Measurements from ENCODE around the gene ZBTB38. TPM values are rescaled to one million over a fixed set of nuclear protein-coding genes. Genes with fewer than 3 reads are reported as not detected.

Gene ZBTB38, protein sequence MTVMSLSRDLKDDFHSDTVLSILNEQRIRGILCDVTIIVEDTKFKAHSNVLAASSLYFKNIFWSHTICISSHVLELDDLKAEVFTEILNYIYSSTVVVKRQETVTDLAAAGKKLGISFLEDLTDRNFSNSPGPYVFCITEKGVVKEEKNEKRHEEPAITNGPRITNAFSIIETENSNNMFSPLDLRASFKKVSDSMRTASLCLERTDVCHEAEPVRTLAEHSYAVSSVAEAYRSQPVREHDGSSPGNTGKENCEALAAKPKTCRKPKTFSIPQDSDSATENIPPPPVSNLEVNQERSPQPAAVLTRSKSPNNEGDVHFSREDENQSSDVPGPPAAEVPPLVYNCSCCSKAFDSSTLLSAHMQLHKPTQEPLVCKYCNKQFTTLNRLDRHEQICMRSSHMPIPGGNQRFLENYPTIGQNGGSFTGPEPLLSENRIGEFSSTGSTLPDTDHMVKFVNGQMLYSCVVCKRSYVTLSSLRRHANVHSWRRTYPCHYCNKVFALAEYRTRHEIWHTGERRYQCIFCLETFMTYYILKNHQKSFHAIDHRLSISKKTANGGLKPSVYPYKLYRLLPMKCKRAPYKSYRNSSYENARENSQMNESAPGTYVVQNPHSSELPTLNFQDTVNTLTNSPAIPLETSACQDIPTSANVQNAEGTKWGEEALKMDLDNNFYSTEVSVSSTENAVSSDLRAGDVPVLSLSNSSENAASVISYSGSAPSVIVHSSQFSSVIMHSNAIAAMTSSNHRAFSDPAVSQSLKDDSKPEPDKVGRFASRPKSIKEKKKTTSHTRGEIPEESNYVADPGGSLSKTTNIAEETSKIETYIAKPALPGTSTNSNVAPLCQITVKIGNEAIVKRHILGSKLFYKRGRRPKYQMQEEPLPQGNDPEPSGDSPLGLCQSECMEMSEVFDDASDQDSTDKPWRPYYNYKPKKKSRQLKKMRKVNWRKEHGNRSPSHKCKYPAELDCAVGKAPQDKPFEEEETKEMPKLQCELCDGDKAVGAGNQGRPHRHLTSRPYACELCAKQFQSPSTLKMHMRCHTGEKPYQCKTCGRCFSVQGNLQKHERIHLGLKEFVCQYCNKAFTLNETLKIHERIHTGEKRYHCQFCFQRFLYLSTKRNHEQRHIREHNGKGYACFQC (N-terminal part only)
- total RNA-seq (ENCODE audit: low replicate concordance) = 95.8 and 119 TPM in 2 replicates

DNA sequence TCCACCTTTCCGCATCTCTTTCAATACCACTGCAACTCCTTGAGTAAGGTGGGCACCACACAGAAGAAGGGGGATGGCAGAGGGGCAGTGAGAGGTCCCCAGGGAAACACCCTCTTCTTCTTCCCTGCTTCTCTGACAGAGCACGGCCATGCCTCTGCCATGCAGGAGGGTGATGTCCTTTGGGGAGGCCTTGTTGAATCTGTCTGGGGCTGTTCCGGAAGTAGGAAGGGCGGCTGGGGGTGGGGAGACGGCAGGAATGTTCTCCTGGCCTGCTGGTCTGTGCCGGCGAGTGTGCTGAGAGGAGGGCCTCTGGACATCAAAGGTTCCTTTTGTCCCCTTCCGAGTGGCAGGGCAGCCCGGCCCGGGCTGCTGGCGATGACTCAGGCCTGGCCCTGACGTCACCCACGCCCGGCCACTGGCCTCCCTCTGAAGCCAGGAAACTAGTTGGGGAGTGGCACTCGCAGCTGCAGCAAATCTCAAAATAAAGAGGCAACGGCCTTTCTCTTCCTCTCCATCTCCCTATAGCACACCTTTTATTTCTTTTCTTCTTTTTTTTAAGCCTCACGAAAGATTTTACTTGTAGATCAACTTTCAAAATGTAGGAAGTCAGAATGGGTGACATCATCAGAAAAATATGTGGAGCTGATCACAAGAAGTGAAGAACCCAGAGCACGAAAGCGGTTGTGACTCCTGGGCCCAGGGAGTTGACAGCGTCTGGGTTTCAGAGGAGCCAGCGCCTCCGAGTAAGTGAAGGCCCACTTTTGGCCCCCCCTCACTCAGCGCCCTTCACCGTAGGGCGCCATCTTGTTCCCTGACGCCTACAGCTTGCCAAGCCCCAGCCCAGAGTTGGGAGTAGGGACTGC lies at the start of gene ZBTB38:
ZBTB38 (plus strand) TSS at position 443 of the 863 bp plus-strand sequence. CDS start 73,885 bp downstream, outside the sequence.

Other genes with a start within 250 kb of the ZBTB38 start
- 5.4 and 8.6 TPM in 2 replicates for gene PXYLP1, start 136.7 kb upstream of the ZBTB38 start, total RNA-seq (ENCODE audit: low replicate concordance)
- 13.8 and 15.6 TPM in 2 replicates for gene RASA2, start 118.5 kb downstream of the ZBTB38 start, total RNA-seq (ENCODE audit: low replicate concordance)

Data from smooth muscle cell of the coronary artery (primary cell).